CD14-positive monocyte (primary cell): ENCODE measurements around the gene CD34. TPM values are rescaled to one million over a fixed set of nuclear protein-coding genes. Genes with fewer than 3 reads are reported as not detected.

Source experiments
- DNase-seq, 3 donors: peaks; one replicate each; pipeline ENCODE4 v3.0.0-alpha.2; 2011 to 2022
- H2AFZ ChIP-seq: 2 replicates; pipeline ENCODE4 v1.6.0; 2012; ENCODE audit warnings: mild to moderate bottlenecking, low read depth, low read length, inconsistent platforms; ENCODE audit not compliant: insufficient read depth, poor library complexity, severe bottlenecking
- H3K27ac ChIP-seq, 2 donors: 1 replicate in 1 of 2; 2 replicates in 1 of 2; pipeline ENCODE4 v1.5.1; 2012 to 2013; ENCODE audit warnings: low read length in 2 of 2, control low read depth in 1 of 2, inconsistent platforms in 1 of 2, low read depth in 1 of 2, mild to moderate bottlenecking in 1 of 2
- H3K27me3 ChIP-seq, 2 donors: one replicate each; pipeline versions ENCODE4 v1.6.0 to v1.6.1; 2011 to 2013; ENCODE audit warnings: low read length in 2 of 2; ENCODE audit not compliant: control insufficient read depth in 2 of 2, insufficient read depth in 2 of 2
- H3K36me3 ChIP-seq, 2 donors: replicated peaks in 1 of 2; 1 replicate in 1 of 2; 2 replicates in 1 of 2; pipeline versions ENCODE4 v1.5.1 to v1.6.1; 2012 to 2013; ENCODE audit warnings: low read length in 2 of 2, control low read depth in 1 of 2, inconsistent platforms in 1 of 2, mild to moderate bottlenecking in 1 of 2; ENCODE audit not compliant: insufficient read depth in 2 of 2, control insufficient read depth in 1 of 2
- H3K4me1 ChIP-seq, 2 donors: 1 replicate in 1 of 2; 2 replicates in 1 of 2; pipeline versions ENCODE4 v1.5.1 to v1.6.1; 2012 to 2013; ENCODE audit warnings: low read length in 2 of 2, control low read depth in 1 of 2, inconsistent platforms in 1 of 2, mild to moderate bottlenecking in 1 of 2, moderate library complexity in 1 of 2; ENCODE audit not compliant: insufficient read depth in 2 of 2, control insufficient read depth in 1 of 2
- H3K4me2 ChIP-seq: replicated peaks from 2 replicates; pipeline ENCODE3; 2012; ENCODE audit warnings: low read length, moderate library complexity, mild to moderate bottlenecking; ENCODE audit not compliant: poor library complexity, severe bottlenecking; ENCODE audit errors: extremely low read depth
- H3K4me3 ChIP-seq, 3 experiments: fragments of 200-600 bp in 1 of 3; sonication (generic) in 1 of 3; replicated peaks in 1 of 3; 1 replicate in 2 of 3; 2 replicates in 1 of 3; pipeline ENCODE4 v1.5.1; 2011 to 2013; ENCODE audit warnings: low read length in 3 of 3, mild to moderate bottlenecking in 3 of 3, control low read depth in 2 of 3, low read depth in 2 of 3, inconsistent platforms in 1 of 3, moderate library complexity in 1 of 3
- H3K79me2 ChIP-seq: 2 replicates; pipeline ENCODE4 v1.6.0; 2012; ENCODE audit warnings: mild to moderate bottlenecking, control low read depth, inconsistent platforms, low read length, moderate library complexity; ENCODE audit not compliant: insufficient read depth
- H3K9ac ChIP-seq: 2 replicates; pipeline ENCODE4 v1.6.0; 2017; ENCODE audit warnings: low read length, mild to moderate bottlenecking; ENCODE audit not compliant: insufficient read depth, poor library complexity, severe bottlenecking
- H3K9me3 ChIP-seq, 2 donors: replicated peaks in 1 of 2; 1 replicate in 1 of 2; 2 replicates in 1 of 2; pipeline versions ENCODE4 v1.5.1 to v1.6.1; 2012 to 2013; ENCODE audit warnings: low read length in 2 of 2, control low read depth in 1 of 2; ENCODE audit not compliant: control insufficient read depth in 1 of 2, insufficient read depth in 1 of 2
- H4K20me1 ChIP-seq: 2 replicates; pipeline ENCODE4 v1.6.0; 2012; ENCODE audit warnings: mild to moderate bottlenecking, low read length, control low read depth, moderate library complexity; ENCODE audit not compliant: insufficient read depth
- H3K27ac Mint-ChIP-seq, 7 donors: one replicate each; pipeline ENCODE4 v1.8.0; 2020; ENCODE audit warnings: mild to moderate bottlenecking in 7 of 7, mixed read lengths in 7 of 7, moderate library complexity in 6 of 7, inconsistent platforms in 2 of 7
- H3K27me3 Mint-ChIP-seq, 3 donors: one replicate each; pipeline ENCODE4 v1.8.0; 2021 to 2022; ENCODE audit warnings: low read depth in 3 of 3, mild to moderate bottlenecking in 3 of 3, mixed read lengths in 3 of 3, moderate library complexity in 3 of 3, inconsistent platforms in 1 of 3
- H3K36me3 Mint-ChIP-seq, 2 donors: one replicate each; pipeline ENCODE4 v1.8.0; 2020; ENCODE audit warnings: mixed read lengths in 2 of 2, inconsistent platforms in 1 of 2, mild to moderate bottlenecking in 1 of 2
- H3K4me1 Mint-ChIP-seq: one replicate; pipeline ENCODE4 v1.8.0; 2020; ENCODE audit warnings: mild to moderate bottlenecking, mixed read lengths
- H3K4me3 Mint-ChIP-seq, 2 donors: one replicate each; pipeline ENCODE4 v1.8.0; 2020; ENCODE audit warnings: mild to moderate bottlenecking in 2 of 2, mixed read lengths in 2 of 2, moderate library complexity in 1 of 2
- H3K9me3 Mint-ChIP-seq, 7 donors: one replicate each; pipeline ENCODE4 v1.8.0; 2020 to 2022; ENCODE audit warnings: mixed read lengths in 7 of 7, mild to moderate bottlenecking in 6 of 7, moderate library complexity in 6 of 7, inconsistent platforms in 2 of 7
- WGBS: methylation state at CpG from one replicate; pipeline ENCODE4 v1.1.5; 2013; ENCODE audit warnings: missing lambda C conversion rate; ENCODE audit not compliant: insufficient coverage; 5-methylcytosine and 5-hydroxymethylcytosine counted together
- intact Hi-C, 2 donors: fragments of 100-400 bp; cut with micrococcal nuclease; formaldehyde crosslinking; loops; one replicate each; pipeline versions ENCODE4 v1.15.0 to v1.15.1; 2023
- polyA plus RNA-seq, 3 donors: library from polyadenylated mRNA; depleted of rRNA in 1 of 3; unstranded in 2 of 3; stranded (reverse) in 1 of 3; fragments of 300-500 nt in 2 of 3; fragments of >200 nt in 1 of 3; fragmentation: Illumina TruSeq in 2 of 3; gene quantifications; 1 replicate in 2 of 3; 2 replicates in 1 of 3; pipeline ENCODE4 v1.2.3, GENCODE V29; 2012 to 2021
- TF ChIP-seq, protein P1 (sequence below): fragments of 200-600 bp; IDR thresholded peaks from one replicate; pipeline ENCODE4 v1.8.0; 2022; ENCODE audit warnings: antibody characterized with exemption, mild to moderate bottlenecking

Gene CD34
- polyA plus RNA-seq, 3 donors: 0.03 TPM; not detected in 2

DNA sequence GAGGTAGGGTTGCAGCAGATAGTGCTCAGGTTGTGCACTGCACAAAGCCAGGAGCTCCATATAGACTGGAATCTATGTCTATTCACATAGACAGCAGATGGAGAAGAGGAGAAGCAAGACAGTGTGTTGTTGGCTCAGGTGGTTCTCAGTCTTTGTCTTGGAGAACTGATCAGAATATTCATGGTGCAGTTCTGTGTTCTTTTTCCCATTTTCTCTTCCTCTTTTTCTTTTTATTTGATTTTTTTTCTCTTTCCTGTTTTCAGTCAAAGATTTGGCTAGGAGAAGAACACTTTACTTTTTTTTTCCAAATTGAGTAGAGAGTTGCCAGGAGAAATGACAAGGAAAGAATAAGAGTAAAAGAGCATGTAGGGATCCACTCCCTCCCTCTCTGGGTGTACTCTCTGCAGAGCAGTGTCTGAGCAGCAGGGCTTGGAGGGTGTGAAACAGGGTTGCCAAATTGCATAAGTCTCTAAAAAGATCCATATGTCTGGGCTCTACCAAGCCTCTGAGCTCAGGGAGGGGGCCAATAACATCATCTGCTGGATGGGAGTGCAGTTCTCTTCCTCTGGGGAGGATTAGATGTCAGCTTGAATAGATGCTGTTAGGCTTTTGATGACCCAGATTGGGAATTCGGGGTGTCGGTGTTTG, 8.7 kb upstream of the CD34 start:
- H3K27me3 Mint-ChIP-seq: peaks cover under 1 to 7% (median 5%) of the 10 kb centered on the region in 3 donors

DNA sequence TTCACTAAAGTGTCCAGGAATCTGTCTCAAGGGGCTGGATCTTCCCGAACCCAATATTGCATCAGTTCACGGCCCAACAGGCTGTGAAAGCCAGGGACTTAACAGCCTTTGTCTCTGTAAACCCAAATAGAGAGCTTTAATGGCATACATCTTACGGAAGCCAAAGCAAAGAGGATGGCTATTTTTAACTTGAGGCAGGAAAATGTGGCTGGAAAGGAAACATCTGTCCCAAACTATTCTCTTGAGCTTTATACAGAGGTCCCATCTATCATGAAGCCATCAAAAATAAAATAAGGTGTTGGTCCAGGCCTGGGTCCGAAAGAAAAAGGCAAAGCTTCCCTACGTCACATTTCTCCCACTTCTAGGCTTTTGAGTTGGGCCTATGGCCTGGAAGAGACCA, 7.7 kb upstream of the CD34 start:
- intact Hi-C loops: no loop called here
- H3K4me1 ChIP-seq: peaks cover 13 to 16% of the 10 kb centered on the region in 2 donors
- no peaks in the 10 kb centered on the region for H3K79me2 ChIP-seq
- H3K27me3 Mint-ChIP-seq: peaks cover 0 to 7% (median 7%) of the 10 kb centered on the region in 3 donors
- H3K36me3 ChIP-seq: no peaks in the 10 kb centered on the region
- no peak for DNase-seq
- no peaks in the 10 kb centered on the region for H4K20me1 ChIP-seq
- peak overlapping the region in 1 of 7 donors; percentile 63 for H3K27ac Mint-ChIP-seq
- H2AFZ ChIP-seq: no peak overlapping the region
- H3K36me3 Mint-ChIP-seq: no peaks in the 10 kb centered on the region
- no peak overlapping the region for H3K4me3 ChIP-seq
- peaks cover 0 to 4% of the 10 kb centered on the region in 2 donors for H3K27me3 ChIP-seq
- TF ChIP-seq, protein P1, sequence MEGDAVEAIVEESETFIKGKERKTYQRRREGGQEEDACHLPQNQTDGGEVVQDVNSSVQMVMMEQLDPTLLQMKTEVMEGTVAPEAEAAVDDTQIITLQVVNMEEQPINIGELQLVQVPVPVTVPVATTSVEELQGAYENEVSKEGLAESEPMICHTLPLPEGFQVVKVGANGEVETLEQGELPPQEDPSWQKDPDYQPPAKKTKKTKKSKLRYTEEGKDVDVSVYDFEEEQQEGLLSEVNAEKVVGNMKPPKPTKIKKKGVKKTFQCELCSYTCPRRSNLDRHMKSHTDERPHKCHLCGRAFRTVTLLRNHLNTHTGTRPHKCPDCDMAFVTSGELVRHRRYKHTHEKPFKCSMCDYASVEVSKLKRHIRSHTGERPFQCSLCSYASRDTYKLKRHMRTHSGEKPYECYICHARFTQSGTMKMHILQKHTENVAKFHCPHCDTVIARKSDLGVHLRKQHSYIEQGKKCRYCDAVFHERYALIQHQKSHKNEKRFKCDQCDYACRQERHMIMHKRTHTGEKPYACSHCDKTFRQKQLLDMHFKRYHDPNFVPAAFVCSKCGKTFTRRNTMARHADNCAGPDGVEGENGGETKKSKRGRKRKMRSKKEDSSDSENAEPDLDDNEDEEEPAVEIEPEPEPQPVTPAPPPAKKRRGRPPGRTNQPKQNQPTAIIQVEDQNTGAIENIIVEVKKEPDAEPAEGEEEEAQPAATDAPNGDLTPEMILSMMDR: no peak
- no peak overlapping the region for H3K9ac ChIP-seq
- H3K9me3 Mint-ChIP-seq: no peaks in the 10 kb centered on the region
- H3K4me2 ChIP-seq: no peak overlapping the region
- H3K9me3 ChIP-seq: no peaks in the 10 kb centered on the region
- no peak overlapping the region for H3K27ac ChIP-seq
- H3K4me1 Mint-ChIP-seq: peaks cover 21% of the 10 kb centered on the region
- WGBS: 53% methylated on average over 2 of the region's 5 CpGs
- no peak overlapping the region for H3K4me3 Mint-ChIP-seq

More for the DNA sequence above, 8.7 kb upstream of the CD34 start:
- H3K9me3 ChIP-seq: no peaks in the 10 kb centered on the region
- H3K4me1 ChIP-seq: peaks cover 14 to 17% of the 10 kb centered on the region in 2 donors
- H3K36me3 Mint-ChIP-seq: no peaks in the 10 kb centered on the region
- H3K27ac ChIP-seq: no peak overlapping the region
- no peaks in the 10 kb centered on the region for H3K36me3 ChIP-seq
- no peaks in the 10 kb centered on the region for H3K9me3 Mint-ChIP-seq
- peaks cover 25% of the 10 kb centered on the region for H3K4me1 Mint-ChIP-seq
- H3K4me3 Mint-ChIP-seq: peak overlapping the region in 1 of 2 donors; percentile 1
- H3K4me2 ChIP-seq: no peak overlapping the region
- peak overlapping the region in 1 of 7 donors; percentile 2 for H3K27ac Mint-ChIP-seq
- H3K9ac ChIP-seq: no peak overlapping the region
- H2AFZ ChIP-seq: no peak overlapping the region
- intact Hi-C loops: no loop called here
- no peak for DNase-seq
- TF ChIP-seq, protein P1: no peak
- no peak overlapping the region for H3K4me3 ChIP-seq
- H3K27me3 ChIP-seq: peaks cover 0 to 4% of the 10 kb centered on the region in 2 donors
- 43% methylated on average over 2 of the region's 2 CpGs for WGBS
- no peaks in the 10 kb centered on the region for H3K79me2 ChIP-seq
- H4K20me1 ChIP-seq: no peaks in the 10 kb centered on the region
